Left ventricle myocardium inferior (tissue), 1 donor: ENCODE measurements around the gene SEC11C. TPM values are rescaled to one million over a fixed set of nuclear protein-coding genes. Genes with fewer than 3 reads are reported as not detected.
A peak's percentile ranks its signal among the peaks of the same experiment; 100 is the strongest.

ENCODE experiments used
- DNase-seq: peaks from one replicate; pipeline ENCODE4 v3.0.0-alpha.2; 2020
- H3K27ac ChIP-seq: fragments of 200-600 bp; replicated peaks from 2 replicates; pipeline ENCODE4 v1.8.0; 2021
- H3K27me3 ChIP-seq: fragments of 200-600 bp; 2 replicates; pipeline ENCODE4 v1.8.0; 2021; ENCODE audit warnings: low read depth
- H3K36me3 ChIP-seq: fragments of 200-600 bp; 2 replicates; pipeline ENCODE4 v1.8.0; 2021
- H3K4me1 ChIP-seq: fragments of 200-600 bp; 2 replicates; pipeline ENCODE4 v1.8.0; 2021
- H3K4me3 ChIP-seq: fragments of 200-600 bp; 2 replicates; pipeline ENCODE4 v1.8.0; 2021; ENCODE audit warnings: mild to moderate bottlenecking, moderate library complexity
- H3K9me3 ChIP-seq: fragments of 200-600 bp; replicated peaks from 2 replicates; pipeline ENCODE4 v1.8.0; 2021
- CTCF ChIP-seq: fragments of 200-600 bp; IDR thresholded peaks from 2 replicates; pipeline ENCODE4 v1.8.0; 2021; ENCODE audit warnings: antibody characterized with exemption, mild to moderate bottlenecking, borderline replicate concordance
- intact Hi-C: fragments of 100-400 bp; cut with micrococcal nuclease; formaldehyde crosslinking; loops from one replicate; pipeline ENCODE4 v1.11.0; 2022
- total RNA-seq: library from RNA; stranded (reverse); fragmentation: NEBNext Ultra II Directional; extraction: Animal tissue kit (Norgen Biotek cat#: 25700); gene quantifications from one replicate; pipeline ENCODE4 v1.2.1, GENCODE V29; 2021
- donor health status: DM: no; HTN: yes; CAD: no; lungs with severe emphysema.

Gene SEC11C
- total RNA-seq, 1 donor from 2014 or later, result 24.4 TPM

GRCh38 chr18:59127047-59127446 lies 12.6 kb upstream of the SEC11C start:
- Histone ChIP-seq H3K4me1 (no peaks in the 10 kb centered on the region), H3K36me3 (no peaks in the 10 kb centered on the region), H3K9me3 (no peaks in the 10 kb centered on the region), H3K4me3 (no peak overlapping the region), H3K27me3 (peaks cover 95% of the 10 kb centered on the region), H3K27ac (no peak overlapping the region)
- intact Hi-C loops, result no loop called here
- no peak for TF ChIP-seq CTCF
- DNase-seq, result no peak

DNA sequence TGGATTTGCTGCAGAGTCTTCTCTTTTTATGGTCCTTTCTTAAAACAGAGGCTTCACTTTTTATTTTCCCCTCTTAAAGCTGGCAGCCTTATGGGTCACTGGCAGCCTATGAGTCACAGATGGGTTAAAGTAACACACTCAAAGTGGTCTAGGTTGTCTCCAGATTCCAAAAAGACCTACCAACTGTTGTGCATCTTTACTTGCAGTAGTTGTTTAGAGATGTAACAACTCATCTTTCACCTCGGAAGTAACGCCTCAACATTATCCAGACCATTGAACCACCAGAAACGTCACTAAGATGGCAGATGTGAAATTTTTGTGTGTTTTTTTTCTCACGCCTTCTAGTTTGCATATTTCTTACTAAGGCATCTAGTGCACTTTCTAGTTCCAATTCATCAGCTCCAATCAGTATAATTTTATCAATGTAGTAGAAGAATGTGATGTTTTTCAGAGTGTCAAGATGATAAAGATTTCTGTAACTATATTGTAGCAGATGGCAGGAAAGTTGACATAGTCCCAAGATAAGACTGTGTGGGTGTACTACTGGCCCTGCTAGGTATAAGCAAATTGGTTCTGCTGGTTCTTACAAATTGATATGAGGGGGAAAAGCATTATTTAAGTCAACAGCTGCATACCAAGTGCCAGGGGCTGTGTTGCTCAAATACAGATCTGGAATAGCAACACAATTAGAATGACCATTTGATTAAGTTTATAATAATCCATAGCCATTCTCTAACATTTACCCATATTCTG lies 9.6 kb upstream of the SEC11C start:
- Histone ChIP-seq H3K27ac (no peak overlapping the region), H3K4me3 (no peak overlapping the region), H3K27me3 (peaks cover 99% of the 10 kb centered on the region), H3K4me1 (no peaks in the 10 kb centered on the region), H3K36me3 (no peaks in the 10 kb centered on the region), H3K9me3 (no peaks in the 10 kb centered on the region)
- no peak for TF ChIP-seq CTCF
- intact Hi-C loops, result no loop called here
- DNase-seq, result no peak

GRCh38 chr18:59132810-59133465 lies 6.7 kb upstream of the SEC11C start:
- Histone ChIP-seq H3K9me3 (no peaks in the 10 kb centered on the region), H3K4me1 (no peaks in the 10 kb centered on the region), H3K27me3 (peaks cover 88% of the 10 kb centered on the region), H3K4me3 (no peak overlapping the region), H3K27ac (no peak overlapping the region), H3K36me3 (no peaks in the 10 kb centered on the region)
- no peak for DNase-seq
- TF ChIP-seq CTCF, result no peak
- intact Hi-C loops, result no loop called here

DNA sequence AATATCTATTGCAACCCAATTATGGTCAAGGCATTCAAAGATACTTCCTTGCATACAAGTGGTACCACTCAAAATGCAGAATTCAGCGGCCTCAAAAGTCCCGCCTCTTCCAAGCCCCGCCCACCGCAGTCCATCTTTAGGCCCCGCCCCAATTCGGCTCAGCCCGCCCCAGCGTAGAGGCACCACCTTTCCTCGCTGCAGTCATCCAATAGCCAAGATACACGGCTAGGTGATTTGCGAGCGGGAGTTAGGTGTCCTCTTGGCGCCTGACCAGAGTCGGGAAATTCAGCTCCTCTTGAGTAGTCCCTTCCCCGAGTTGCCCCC lies 431 bp upstream of the SEC11C start:
- intact Hi-C loops, result no loop called here
- Histone ChIP-seq H3K27me3 (peaks cover 26% of the 10 kb centered on the region), H3K36me3 (no peaks in the 10 kb centered on the region), H3K9me3 (no peaks in the 10 kb centered on the region), H3K4me1 (peaks cover 27% of the 10 kb centered on the region), H3K27ac (peak overlapping the region; percentile 93), H3K4me3 (peak overlapping the region; percentile 89)
- peak; percentile 85 for DNase-seq
- no peak for TF ChIP-seq CTCF

- Histone ChIP-seq H3K4me1 (peaks cover 27% of the 10 kb centered on the region), H3K9me3 (no peaks in the 10 kb centered on the region), H3K36me3 (no peaks in the 10 kb centered on the region), H3K27me3 (peaks cover 15% of the 10 kb centered on the region), H3K4me3 (peak overlapping the region; percentile 89), H3K27ac (peak overlapping the region; percentile 93)
- no peak for DNase-seq
- no peak for TF ChIP-seq CTCF
- intact Hi-C loops, result no loop called here
These were observed 710 bp downstream of the SEC11C start for GRCh38 chr18:59140302-59140885.
